ENCODE data around the gene SPG7.

The SPG7 gene

DNA sequence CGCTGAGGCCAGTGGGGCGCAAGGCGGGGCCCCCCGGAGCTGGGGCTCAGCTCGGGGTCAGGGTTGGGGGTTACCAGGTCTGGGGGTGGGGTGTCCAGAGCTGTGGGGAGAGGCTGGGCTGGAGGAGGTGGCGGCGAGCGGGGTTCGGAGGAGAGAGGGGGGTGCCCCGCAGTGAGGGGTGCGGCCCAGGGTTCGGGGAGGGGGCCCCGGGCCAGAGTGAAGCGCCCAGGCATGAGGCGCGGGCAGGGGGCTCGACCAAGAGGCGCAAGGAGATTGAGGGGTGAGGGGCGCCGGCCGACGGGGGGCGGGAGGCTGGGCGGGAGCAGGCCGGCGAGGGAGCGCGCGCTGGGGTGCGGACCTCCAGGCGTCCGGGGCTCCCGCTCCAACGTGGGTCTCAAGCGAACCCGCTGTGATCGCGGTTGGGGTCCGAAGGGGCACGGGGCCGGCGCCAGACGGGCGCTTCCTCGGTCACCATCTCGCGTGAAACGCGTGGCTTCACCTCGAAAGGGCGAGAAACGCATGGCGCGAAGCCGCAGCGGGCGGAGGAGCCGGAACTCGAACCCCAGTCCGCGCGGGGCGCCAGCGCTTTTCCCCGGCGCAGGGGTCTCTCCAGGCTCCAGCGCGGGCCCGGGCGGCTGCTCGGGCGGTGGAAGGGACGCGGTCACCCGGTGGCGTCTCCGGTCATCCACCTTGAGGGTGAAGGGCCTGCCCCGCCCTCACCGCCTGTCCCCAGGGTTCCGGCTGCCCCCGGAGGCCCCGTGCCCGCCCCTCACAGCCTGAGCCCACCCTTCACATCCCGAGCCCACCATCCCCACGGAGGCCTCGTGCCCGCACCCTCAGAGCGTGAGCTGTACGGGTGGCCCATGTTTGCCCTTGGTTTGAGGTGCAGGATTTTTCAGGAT, 68.2 kb downstream of the SPG7 start:
- DNase-seq (ENCODE audit: extremely low spot score) = no peak
- CTCF ChIA-PET = no interaction called here
- TF ChIP-seq BHLHE40 (IDR thresholded peaks at IDR 0.05; ENCODE audit: borderline replicate concordance) (no peak), TARDBP (IDR thresholded peaks at IDR 0.05) (no peak), HDGF (IDR thresholded peaks at IDR 0.05; ENCODE audit: borderline replicate concordance) (no peak), LEF1 (IDR thresholded peaks at IDR 0.05; ENCODE audit: borderline replicate concordance) (no peak), L3MBTL2 (conservative IDR thresholded peaks at IDR 0.05) (no peak), CTBP1 (IDR thresholded peaks at IDR 0.05; ENCODE audit: borderline replicate concordance) (no peak), ELF4 (IDR thresholded peaks at IDR 0.05) (no peak), FOXK2 (IDR thresholded peaks at IDR 0.05) (no peak), SP1 (IDR thresholded peaks at IDR 0.05) (no peak), ZNF384 (IDR thresholded peaks at IDR 0.05) (no peak), ARNT (IDR thresholded peaks at IDR 0.05) (no peak), NFRKB (IDR thresholded peaks at IDR 0.05) (no peak)
- TF ChIP-seq, protein P1, sequence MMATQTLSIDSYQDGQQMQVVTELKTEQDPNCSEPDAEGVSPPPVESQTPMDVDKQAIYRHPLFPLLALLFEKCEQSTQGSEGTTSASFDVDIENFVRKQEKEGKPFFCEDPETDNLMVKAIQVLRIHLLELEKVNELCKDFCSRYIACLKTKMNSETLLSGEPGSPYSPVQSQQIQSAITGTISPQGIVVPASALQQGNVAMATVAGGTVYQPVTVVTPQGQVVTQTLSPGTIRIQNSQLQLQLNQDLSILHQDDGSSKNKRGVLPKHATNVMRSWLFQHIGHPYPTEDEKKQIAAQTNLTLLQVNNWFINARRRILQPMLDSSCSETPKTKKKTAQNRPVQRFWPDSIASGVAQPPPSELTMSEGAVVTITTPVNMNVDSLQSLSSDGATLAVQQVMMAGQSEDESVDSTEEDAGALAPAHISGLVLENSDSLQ (IDR thresholded peaks at IDR 0.05) = no peak
- POLR2A ChIA-PET = interaction anchor here (1.2 kb wide), 1 partner anchor 15 kb away, joined by 3 read pairs; no protein-coding TSS in a partner anchor

DNA sequence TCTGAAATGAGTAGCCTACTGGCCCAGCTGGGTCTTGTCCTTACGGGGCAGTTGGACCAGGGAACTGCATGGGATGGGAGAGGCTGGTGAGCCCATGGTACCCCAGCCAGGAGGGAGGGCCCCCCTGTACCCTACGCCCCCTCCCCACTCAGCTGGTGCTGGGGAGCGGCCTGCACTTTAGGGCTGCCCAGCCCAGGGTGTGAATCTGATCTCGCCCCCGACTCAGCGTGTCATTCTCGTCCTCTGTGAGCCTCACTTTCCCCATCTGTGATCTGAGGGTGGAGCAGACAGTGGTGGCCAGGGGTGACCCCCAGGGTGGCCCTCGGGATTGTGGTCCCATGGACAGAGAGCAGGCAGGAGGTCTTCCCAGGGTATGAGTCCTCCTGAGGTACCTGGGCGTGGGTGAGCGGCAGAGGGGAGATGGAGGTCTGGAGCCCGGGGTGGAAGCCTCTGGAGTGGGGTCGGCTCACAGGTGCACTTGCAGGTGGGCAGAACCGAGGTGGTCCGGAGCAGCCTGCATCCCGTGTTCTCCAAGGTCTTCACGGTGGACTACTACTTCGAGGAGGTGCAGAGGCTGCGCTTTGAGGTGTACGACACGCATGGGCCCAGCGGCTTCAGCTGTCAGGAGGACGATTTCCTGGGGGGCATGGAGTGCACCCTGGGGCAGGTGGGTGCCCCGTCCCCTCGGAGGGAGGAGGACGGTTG, 69.0 kb downstream of the SPG7 start:
- ChIA-PET POLR2A (no interaction called here), CTCF (no interaction called here)
- DNase-seq (ENCODE audit: extremely low spot score) = no peak
- TF ChIP-seq ZNF384 (IDR thresholded peaks at IDR 0.05) = no peak

DNA sequence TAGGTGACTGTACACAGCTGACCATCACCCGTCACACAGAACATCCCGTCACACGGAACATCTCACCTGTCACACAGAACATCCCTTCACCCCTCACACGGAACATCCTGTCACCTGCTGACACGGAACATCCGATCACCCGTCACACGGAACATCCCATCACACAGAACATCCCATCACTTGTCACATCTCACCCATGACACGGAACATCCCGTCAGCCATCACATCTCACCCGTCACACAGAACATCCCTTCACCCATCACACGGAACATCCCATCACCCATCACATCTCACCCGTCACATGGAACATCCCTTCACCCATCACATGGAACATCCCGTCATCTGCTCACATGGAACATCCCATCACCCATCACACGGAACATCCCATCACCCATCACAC, 71.1 kb downstream of the SPG7 start:
- POLR2A ChIA-PET = no interaction called here
- CTCF ChIA-PET = no interaction called here
- DNase-seq (ENCODE audit: extremely low spot score) = no peak
- TF ChIP-seq ZNF384 (IDR thresholded peaks at IDR 0.05) (no peak), SP1 (IDR thresholded peaks at IDR 0.05) (no peak), BHLHE40 (IDR thresholded peaks at IDR 0.05; ENCODE audit: borderline replicate concordance) (no peak), SUZ12 (IDR thresholded peaks at IDR 0.05) (no peak), L3MBTL2 (conservative IDR thresholded peaks at IDR 0.05) (no peak), LEF1 (IDR thresholded peaks at IDR 0.05; ENCODE audit: borderline replicate concordance) (no peak), ARNT (IDR thresholded peaks at IDR 0.05) (no peak), ELF4 (IDR thresholded peaks at IDR 0.05) (no peak), FOXM1 (IDR thresholded peaks at IDR 0.05; ENCODE audit: borderline replicate concordance) (no peak), HDGF (IDR thresholded peaks at IDR 0.05; ENCODE audit: borderline replicate concordance) (no peak), NFRKB (IDR thresholded peaks at IDR 0.05) (no peak), CTBP1 (IDR thresholded peaks at IDR 0.05; ENCODE audit: borderline replicate concordance) (no peak), FOXK2 (IDR thresholded peaks at IDR 0.05) (no peak), TARDBP (IDR thresholded peaks at IDR 0.05) (no peak), FOXA1 (IDR thresholded peaks at IDR 0.05) (no peak)
- TF ChIP-seq, protein P1 (IDR thresholded peaks at IDR 0.05) = no peak

DNA sequence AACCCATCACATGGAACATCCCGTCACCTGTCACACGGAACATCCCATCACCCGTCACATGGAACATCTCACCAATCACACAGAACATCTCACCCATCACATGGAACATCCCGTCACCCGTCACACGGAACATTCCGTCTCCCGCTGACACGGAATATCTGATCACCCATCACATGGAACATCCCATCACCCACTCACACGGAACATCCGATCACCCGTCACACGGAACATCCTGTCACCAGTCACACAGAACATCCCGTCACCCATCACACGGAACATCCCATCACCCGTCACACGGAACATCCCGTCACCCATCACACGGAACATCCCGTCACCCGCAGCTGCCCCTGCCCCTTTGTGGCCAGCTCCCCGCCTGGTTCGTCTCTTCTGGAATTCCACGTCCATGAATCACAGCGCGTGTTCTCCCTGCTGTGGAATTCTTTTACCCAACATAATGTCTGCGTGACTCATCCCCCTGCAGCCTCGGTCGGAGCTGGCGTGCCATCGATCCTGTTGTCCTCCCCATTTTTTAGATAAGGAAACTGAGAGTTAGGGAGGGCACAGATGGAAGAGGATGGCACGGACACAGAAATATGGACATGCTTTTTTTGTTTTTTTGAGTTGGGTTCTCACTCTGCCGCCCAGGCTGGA, 73.0 kb downstream of the SPG7 start:
- ChIA-PET CTCF (no interaction called here), POLR2A (no interaction called here)

DNA sequence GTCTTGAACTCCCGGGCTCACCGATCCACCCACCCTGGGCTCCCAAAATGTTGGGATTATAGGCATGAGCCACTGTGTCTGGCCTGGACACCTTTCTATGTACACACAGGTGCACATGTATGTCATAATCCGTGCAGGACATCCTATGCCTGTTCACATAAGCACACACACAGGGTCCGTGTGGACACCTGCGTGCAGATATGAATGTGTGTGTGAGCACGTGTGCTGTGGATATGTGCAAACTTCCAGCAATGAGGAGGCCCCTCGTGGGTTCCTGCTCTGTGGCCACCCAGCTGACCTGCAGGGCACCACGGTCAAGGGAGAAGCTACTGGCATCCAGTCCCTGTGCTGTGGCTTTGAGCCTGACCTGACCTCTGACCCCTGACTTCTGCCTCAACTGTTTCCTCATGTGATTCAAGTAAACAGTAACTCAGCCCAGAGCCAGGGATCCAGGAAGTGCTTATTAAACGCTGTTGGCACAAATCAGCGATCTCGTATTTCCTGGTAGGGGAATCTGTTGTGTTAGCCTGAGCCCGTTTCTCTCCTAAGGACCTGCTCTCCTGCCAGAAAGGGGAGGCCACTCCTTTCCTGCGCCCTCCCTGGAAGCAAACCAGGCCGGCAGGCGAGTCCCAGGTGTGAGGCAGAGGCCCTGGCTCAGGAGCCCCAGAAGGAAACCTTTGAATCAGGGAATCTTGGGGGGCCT, 73.8 kb downstream of the SPG7 start:
- POLR2A ChIA-PET = no interaction called here
- TF ChIP-seq CTBP1 (IDR thresholded peaks at IDR 0.05; ENCODE audit: borderline replicate concordance) = no peak
- no peak for TF ChIP-seq BHLHE40 (IDR thresholded peaks at IDR 0.05; ENCODE audit: borderline replicate concordance)
- TF ChIP-seq, protein P1 (IDR thresholded peaks at IDR 0.05) = no peak
- no peak for TF ChIP-seq TARDBP (IDR thresholded peaks at IDR 0.05)
- no peak for TF ChIP-seq L3MBTL2 (conservative IDR thresholded peaks at IDR 0.05)
- TF ChIP-seq HDGF (IDR thresholded peaks at IDR 0.05; ENCODE audit: borderline replicate concordance) = no peak
- TF ChIP-seq FOXA1 (IDR thresholded peaks at IDR 0.05) = no peak
- no peak for TF ChIP-seq ARNT (IDR thresholded peaks at IDR 0.05)
- no peak for TF ChIP-seq FOXM1 (IDR thresholded peaks at IDR 0.05; ENCODE audit: borderline replicate concordance)
- TF ChIP-seq FOXK2 (IDR thresholded peaks at IDR 0.05) = no peak
- no peak for TF ChIP-seq NFRKB (IDR thresholded peaks at IDR 0.05)
- no peak for TF ChIP-seq ZNF384 (IDR thresholded peaks at IDR 0.05)
- TF ChIP-seq LEF1 (IDR thresholded peaks at IDR 0.05; ENCODE audit: borderline replicate concordance) = no peak
- TF ChIP-seq SP1 (IDR thresholded peaks at IDR 0.05) = no peak
- TF ChIP-seq SUZ12 (IDR thresholded peaks at IDR 0.05) = no peak
- no peak for TF ChIP-seq ELF4 (IDR thresholded peaks at IDR 0.05)
- DNase-seq (ENCODE audit: extremely low spot score) = no peak
- CTCF ChIA-PET = no interaction called here

More for the DNA sequence above, 73.0 kb downstream of the SPG7 start:
- TF ChIP-seq HDGF (IDR thresholded peaks at IDR 0.05; ENCODE audit: borderline replicate concordance) (no peak), FOXK2 (IDR thresholded peaks at IDR 0.05) (no peak), CTBP1 (IDR thresholded peaks at IDR 0.05; ENCODE audit: borderline replicate concordance) (no peak), LEF1 (IDR thresholded peaks at IDR 0.05; ENCODE audit: borderline replicate concordance) (no peak), L3MBTL2 (conservative IDR thresholded peaks at IDR 0.05) (no peak), SP1 (IDR thresholded peaks at IDR 0.05) (no peak)
- DNase-seq (ENCODE audit: extremely low spot score) = no peak
